ENCODE results near the gene PLCB4.

GRCh38 chr20:9374072-9374471 is 305.2 kb downstream of the PLCB4 start:
- TF ChIP-seq CTCF (conservative IDR thresholded peaks at IDR 0.05) (no peak), EZH2 (IDR thresholded peaks at IDR 0.05; ENCODE audit: low read depth) (no peak)

Measured in PC-9 (cell line).